ENCODE results near the gene WNT9A.

DNA sequence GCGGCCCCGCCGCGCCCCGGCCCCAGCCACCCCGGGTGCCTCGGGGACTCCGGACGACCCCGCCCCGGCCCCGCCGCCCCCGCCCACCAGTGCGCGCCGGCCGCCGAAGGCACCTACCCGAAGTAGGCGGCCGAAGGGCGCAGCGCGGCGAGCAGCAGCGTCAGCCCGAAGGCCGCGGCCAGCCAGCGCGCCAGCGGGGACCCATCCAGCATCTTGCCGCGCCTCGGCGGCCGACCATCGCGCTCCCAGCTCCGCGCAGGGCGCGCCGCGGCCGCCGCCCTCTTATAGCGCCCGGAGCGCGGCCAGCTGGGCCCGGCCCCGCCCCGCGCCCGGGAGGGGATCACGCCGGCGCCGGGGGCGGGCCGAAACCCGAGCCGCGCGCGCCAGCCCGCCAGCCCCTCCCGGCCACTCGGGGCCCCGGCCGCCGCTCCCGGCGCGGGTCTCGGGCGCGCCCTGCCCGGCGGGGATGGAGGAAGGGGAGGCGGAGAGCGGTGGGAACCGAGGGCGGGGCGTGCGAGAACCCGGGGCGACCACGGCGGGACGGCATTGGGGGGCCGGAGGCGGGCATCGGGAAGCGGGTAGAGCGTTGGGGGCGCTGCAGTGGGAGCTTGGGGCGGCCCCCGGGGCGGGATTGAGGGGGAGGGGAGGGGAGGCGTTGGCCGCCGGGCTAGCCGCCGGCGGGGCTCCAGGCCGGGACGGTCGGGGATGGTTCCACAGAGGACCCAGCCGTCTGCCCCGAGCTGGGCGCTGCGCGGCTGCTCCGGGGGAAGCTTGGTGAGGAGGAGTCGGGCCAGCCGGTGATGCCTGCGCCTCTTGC, at the start of gene WNT9A:
- no peak for TF ChIP-seq POLR2A (IDR thresholded peaks at IDR 0.05)
- TF ChIP-seq, protein P1, sequence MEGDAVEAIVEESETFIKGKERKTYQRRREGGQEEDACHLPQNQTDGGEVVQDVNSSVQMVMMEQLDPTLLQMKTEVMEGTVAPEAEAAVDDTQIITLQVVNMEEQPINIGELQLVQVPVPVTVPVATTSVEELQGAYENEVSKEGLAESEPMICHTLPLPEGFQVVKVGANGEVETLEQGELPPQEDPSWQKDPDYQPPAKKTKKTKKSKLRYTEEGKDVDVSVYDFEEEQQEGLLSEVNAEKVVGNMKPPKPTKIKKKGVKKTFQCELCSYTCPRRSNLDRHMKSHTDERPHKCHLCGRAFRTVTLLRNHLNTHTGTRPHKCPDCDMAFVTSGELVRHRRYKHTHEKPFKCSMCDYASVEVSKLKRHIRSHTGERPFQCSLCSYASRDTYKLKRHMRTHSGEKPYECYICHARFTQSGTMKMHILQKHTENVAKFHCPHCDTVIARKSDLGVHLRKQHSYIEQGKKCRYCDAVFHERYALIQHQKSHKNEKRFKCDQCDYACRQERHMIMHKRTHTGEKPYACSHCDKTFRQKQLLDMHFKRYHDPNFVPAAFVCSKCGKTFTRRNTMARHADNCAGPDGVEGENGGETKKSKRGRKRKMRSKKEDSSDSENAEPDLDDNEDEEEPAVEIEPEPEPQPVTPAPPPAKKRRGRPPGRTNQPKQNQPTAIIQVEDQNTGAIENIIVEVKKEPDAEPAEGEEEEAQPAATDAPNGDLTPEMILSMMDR (IDR thresholded peaks at IDR 0.05), result no peak
